Mesothelial cell of epicardium (in vitro differentiated cells): Measurements from ENCODE around the gene CABLES2. TPM values are rescaled to one million over a fixed set of nuclear protein-coding genes. Genes with fewer than 3 reads are reported as not detected.
"Not testable (repeated sequence)": the region's sequence is repeated elsewhere in the genome, so short reads cannot be mapped to it uniquely, and the experiment has no call there.

Experiments used
- DNase-seq, 2 experiments: peaks; one replicate each; pipeline ENCODE4 v3.0.0; 2021; ENCODE audit warnings: low spot score in 2 of 2; ENCODE audit not compliant: unreplicated experiment in 2 of 2
- H3K27ac Mint-ChIP-seq: 2 replicates; pipeline ENCODE4 v1.8.0; 2021; ENCODE audit warnings: mixed read lengths
- H3K27me3 Mint-ChIP-seq: 2 replicates; pipeline ENCODE4 v1.8.0; 2021; ENCODE audit warnings: low read depth, mixed read lengths
- H3K36me3 Mint-ChIP-seq: 2 replicates; pipeline ENCODE4 v1.8.0; 2021; ENCODE audit warnings: mixed read lengths
- H3K4me1 Mint-ChIP-seq: 2 replicates; pipeline ENCODE4 v1.8.0; 2021; ENCODE audit warnings: mixed read lengths
- H3K4me3 Mint-ChIP-seq: 2 replicates; pipeline ENCODE4 v1.8.0; 2021; ENCODE audit warnings: mild to moderate bottlenecking, moderate library complexity, mixed read lengths
- H3K9me3 Mint-ChIP-seq: 2 replicates; pipeline ENCODE4 v1.8.0; 2021; ENCODE audit warnings: mixed read lengths
- CTCF ChIP-seq: fragments of 200-600 bp; sonication (generic); IDR thresholded peaks from one replicate; pipeline ENCODE4 v1.5.0; 2021; ENCODE audit warnings: antibody characterized with exemption; ENCODE audit not compliant: unreplicated experiment
- total RNA-seq: library from RNA; stranded (reverse); gene quantifications from 3 replicates; pipeline ENCODE4 v1.2.1, GENCODE V29; 2021

CABLES2 gene
- total RNA-seq, 1 donor from 2014 or later: 23.7 TPM

GRCh38 chr20:62377064-62377461 lies 30.0 kb downstream of the CABLES2 start:
- H3K4me1 Mint-ChIP-seq: peaks cover 43% of the 10 kb centered on the region

GRCh38 chr20:62376112-62377063 lies 30.7 kb downstream of the CABLES2 start:
- Mint-ChIP-seq H3K27ac (peak overlapping the region; percentile 97), H3K36me3 (peaks cover 2% of the 10 kb centered on the region), H3K9me3 (no peaks in the 10 kb centered on the region), H3K27me3 (no peaks in the 10 kb centered on the region), H3K4me1 (peaks cover 43% of the 10 kb centered on the region), H3K4me3 (no peak overlapping the region)
- peak; percentile 78 to 84 for DNase-seq
- peak; percentile 39 for TF ChIP-seq CTCF

More at GRCh38 chr20:62377064-62377461, 30.0 kb downstream of the CABLES2 start:
- Mint-ChIP-seq H3K4me3 (no peak overlapping the region), H3K27me3 (no peaks in the 10 kb centered on the region), H3K27ac (peak overlapping the region; percentile 97), H3K36me3 (peaks cover 6% of the 10 kb centered on the region), H3K9me3 (peaks cover 4% of the 10 kb centered on the region)
- no peak for TF ChIP-seq CTCF
- DNase-seq: no peak

- H3K27me3 Mint-ChIP-seq: no peaks in the 10 kb centered on the region
- H3K27ac Mint-ChIP-seq: peak overlapping the region; percentile 92
- peaks cover 45% of the 10 kb centered on the region for H3K4me1 Mint-ChIP-seq
- peaks cover 2% of the 10 kb centered on the region for H3K36me3 Mint-ChIP-seq
- no peak for TF ChIP-seq CTCF
- no peak for DNase-seq
- H3K9me3 Mint-ChIP-seq: no peaks in the 10 kb centered on the region
- no peak overlapping the region for H3K4me3 Mint-ChIP-seq
Observed at GRCh38 chr20:62374331-62375152, 32.5 kb downstream of the CABLES2 start.

GRCh38 chr20:62373631-62374179 lies 33.4 kb downstream of the CABLES2 start:
- not testable (repeated sequence) for DNase-seq, H3K9me3 Mint-ChIP-seq, H3K27me3 Mint-ChIP-seq, H3K36me3 Mint-ChIP-seq, H3K4me3 Mint-ChIP-seq
- Mint-ChIP-seq H3K27ac (peak overlapping the region; percentile 92), H3K4me1 (peaks cover 49% of the 10 kb centered on the region)

GRCh38 chr20:62372042-62372993 lies 34.8 kb downstream of the CABLES2 start:
- TF ChIP-seq CTCF: no peak
- Mint-ChIP-seq H3K27ac (peak overlapping the region; percentile 79), H3K9me3 (no peaks in the 10 kb centered on the region), H3K27me3 (no peaks in the 10 kb centered on the region), H3K4me3 (no peak overlapping the region), H3K36me3 (peaks cover 2% of the 10 kb centered on the region), H3K4me1 (peaks cover 50% of the 10 kb centered on the region)
- DNase-seq: no peak
